HEK293 (cell line): ENCODE data around the gene DNTTIP2.
A peak's percentile ranks its signal among the peaks of the same experiment; 100 is the strongest.

Experiments
- CTCF ChIA-PET: fragments of 350-600 bp; formaldehyde crosslinking; extraction: SDS; loops from one replicate; lab custom pipeline; 2021; ENCODE audit warnings: antibody characterized with exemption; lab: Yijun Ruan, JAX
- POLR2A ChIA-PET: fragments of 300-600 bp; formaldehyde crosslinking; extraction: SDS; loops from one replicate; lab custom pipeline; 2020; ENCODE audit warnings: antibody characterized with exemption, inconsistent platforms; lab: Yijun Ruan, JAX
- H3K27ac ChIP-seq: fragments of 200-500 bp; sonication (Bioruptor generic); 2 replicates; pipeline ENCODE4 v1.5.1; 2014; ENCODE audit warnings: low read depth, low read length, control low read depth, inconsistent platforms; ENCODE audit errors: extremely low read depth
- H3K36me3 ChIP-seq, 2 experiments: fragments of 200-500 bp in 1 of 2; sonication (Bioruptor generic) in 1 of 2; 1 replicate in 1 of 2; 2 replicates in 1 of 2; pipeline ENCODE4 v1.5.1; 2014 to 2017; ENCODE audit warnings: inconsistent platforms in 2 of 2, low read length in 2 of 2; ENCODE audit not compliant: control insufficient read depth in 2 of 2, insufficient read depth in 1 of 2
- H3K4me1 ChIP-seq: fragments of 200-500 bp; sonication (Bioruptor generic); 2 replicates; pipeline ENCODE4 v1.5.1; 2014; ENCODE audit warnings: mild to moderate bottlenecking, low read length, inconsistent platforms; ENCODE audit not compliant: control insufficient read depth, insufficient read depth
- H3K4me3 ChIP-seq: 2 replicates; pipeline ENCODE4 v1.5.1; 2011; ENCODE audit warnings: low read depth, mild to moderate bottlenecking, control low read depth, low read length, moderate library complexity
- H3K9me3 ChIP-seq: fragments of 200-500 bp; sonication (Bioruptor generic); 2 replicates; pipeline ENCODE4 v1.5.1; 2014; ENCODE audit warnings: low read depth, low read length, inconsistent platforms; ENCODE audit not compliant: control insufficient read depth, insufficient read depth
- GFI1B ChIP-seq: fragments of 450-650 bp; formaldehyde crosslinking; IDR thresholded peaks from 2 replicates; pipeline ENCODE4 v1.5.1; 2016; ENCODE audit warnings: missing biosample characterization, missing genetic modification characterization
- KLF10 ChIP-seq: fragments of 450-650 bp; IDR thresholded peaks from 2 replicates; pipeline ENCODE4 v1.5.1; 2018; ENCODE audit warnings: missing biosample characterization, mild to moderate bottlenecking, missing genetic modification characterization
- MEIS1 ChIP-seq: sonication (generic); formaldehyde crosslinking; IDR thresholded peaks from 2 replicates; pipeline ENCODE4 v1.8.1; 2022; ENCODE audit warnings: missing genetic modification reagents, mild to moderate bottlenecking, borderline replicate concordance
- OVOL3 ChIP-seq: fragments of 450-650 bp; formaldehyde crosslinking; IDR thresholded peaks from 2 replicates; pipeline ENCODE4 v1.5.1; 2016; ENCODE audit warnings: missing biosample characterization, missing genetic modification characterization
- PRDM1 ChIP-seq: fragments of 450-650 bp; formaldehyde crosslinking; IDR thresholded peaks from 2 replicates; pipeline ENCODE4; 2016; ENCODE audit warnings: missing biosample characterization, missing genetic modification characterization
- ZNF114 ChIP-seq: fragments of 450-650 bp; formaldehyde crosslinking; IDR thresholded peaks from 2 replicates; pipeline ENCODE4 v1.5.0; 2017; ENCODE audit warnings: missing biosample characterization, missing genetic modification characterization
- ZNF18 ChIP-seq: fragments of 450-650 bp; formaldehyde crosslinking; IDR thresholded peaks from 2 replicates; pipeline ENCODE4 v1.5.1; 2016; ENCODE audit warnings: missing biosample characterization, missing genetic modification characterization
- ZNF214 ChIP-seq: fragments of 450-650 bp; formaldehyde crosslinking; IDR thresholded peaks from 2 replicates; pipeline ENCODE4 v1.5.1; 2017; ENCODE audit warnings: missing biosample characterization, mild to moderate bottlenecking, missing genetic modification characterization, borderline replicate concordance
- ZNF324 ChIP-seq: fragments of 450-650 bp; formaldehyde crosslinking; IDR thresholded peaks from 2 replicates; pipeline ENCODE4 v1.5.1; 2016; ENCODE audit warnings: missing biosample characterization, missing genetic modification characterization
- ZNF366 ChIP-seq: fragments of 450-650 bp; formaldehyde crosslinking; conservative IDR thresholded peaks from 2 replicates; pipeline ENCODE4 v1.5.1; 2016; ENCODE audit warnings: missing biosample characterization, missing genetic modification characterization
- ZNF416 ChIP-seq: fragments of 450-650 bp; formaldehyde crosslinking; IDR thresholded peaks from 2 replicates; pipeline ENCODE4 v1.5.1; 2016; ENCODE audit warnings: missing biosample characterization, missing genetic modification characterization
- ZNF514 ChIP-seq: fragments of 450-650 bp; formaldehyde crosslinking; IDR thresholded peaks from 2 replicates; pipeline ENCODE4 v1.5.1; 2016; ENCODE audit warnings: missing biosample characterization, missing genetic modification characterization
- ZNF561 ChIP-seq: fragments of 450-650 bp; IDR thresholded peaks from 2 replicates; pipeline ENCODE4 v1.5.1; 2018; ENCODE audit warnings: missing biosample characterization, missing genetic modification characterization, borderline replicate concordance
- ZNF654 ChIP-seq: fragments of 450-650 bp; formaldehyde crosslinking; IDR thresholded peaks from 2 replicates; pipeline ENCODE4 v1.5.1; 2016; ENCODE audit warnings: low read depth, missing biosample characterization, missing genetic modification characterization
- ZNF701 ChIP-seq: fragments of 450-650 bp; formaldehyde crosslinking; IDR thresholded peaks from 2 replicates; pipeline ENCODE4 v1.5.1; 2016; ENCODE audit warnings: missing biosample characterization, missing genetic modification characterization
- TF ChIP-seq, protein P1 (sequence below): fragments of 450-650 bp; formaldehyde crosslinking; IDR thresholded peaks from 2 replicates; pipeline ENCODE4 v1.5.1; 2016; ENCODE audit warnings: missing biosample characterization, missing genetic modification characterization, low read depth
- TF ChIP-seq, protein P2 (sequence below): fragments of 450-650 bp; formaldehyde crosslinking; IDR thresholded peaks from 2 replicates; pipeline ENCODE4 v1.5.1; 2017; ENCODE audit warnings: missing biosample characterization, mild to moderate bottlenecking, missing genetic modification characterization, moderate library complexity

DNTTIP2 gene

DNA sequence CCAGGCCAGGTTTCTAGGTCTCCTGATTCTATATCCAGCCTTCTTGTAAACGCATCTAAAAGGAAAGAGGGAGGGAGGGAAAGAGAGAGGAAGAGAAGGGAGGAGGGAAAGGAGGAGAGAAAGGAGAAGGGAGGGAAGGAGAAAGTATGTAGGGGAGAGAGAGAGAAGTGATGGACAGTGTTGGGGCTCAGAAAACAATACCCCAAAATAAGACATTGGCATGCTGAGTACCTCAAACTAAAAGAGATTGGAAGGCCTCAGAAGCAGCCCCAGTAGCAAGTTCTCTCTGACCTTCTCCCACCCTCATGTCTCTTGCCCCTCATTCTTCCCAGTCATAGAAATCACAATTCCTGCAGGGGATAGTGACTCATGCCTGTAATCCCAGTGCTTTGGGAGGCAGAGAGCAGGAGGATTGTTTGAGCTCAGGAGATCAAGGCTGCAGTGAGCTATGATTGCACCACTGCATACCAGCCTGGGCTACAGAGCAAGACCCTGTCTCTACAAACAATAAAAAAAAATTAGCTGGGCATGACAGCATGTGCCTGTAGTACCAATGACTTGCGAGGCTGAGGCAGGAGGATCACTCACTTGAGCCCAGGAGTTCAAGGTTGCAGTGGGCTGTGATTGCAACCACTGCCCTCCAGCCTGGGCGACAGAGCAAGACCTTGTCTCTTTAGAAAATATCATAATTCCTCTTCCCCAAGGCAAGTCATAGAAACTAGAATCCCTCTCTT, 51.2 kb downstream of the DNTTIP2 start:
- ChIA-PET CTCF (interaction anchor here (0.6 to 4.2 kb wide), 4 partner anchors 13 to 207 kb away, joined by 3 to 26 read pairs (median 8); no protein-coding TSS in a partner anchor), POLR2A (no interaction called here)
- Histone ChIP-seq H3K4me1 (no peaks in the 10 kb centered on the region), H3K4me3 (no peak overlapping the region), H3K27ac (no peak overlapping the region), H3K36me3 (no peaks in the 10 kb centered on the region), H3K9me3 (no peaks in the 10 kb centered on the region)
- no peak for TF ChIP-seq OVOL3
- TF ChIP-seq ZNF514 (tag by site-specific recombination): no peak
- TF ChIP-seq MEIS1 (CRISPR knock-in tag): no peak
- no peak for TF ChIP-seq ZNF654 (tag by site-specific recombination)
- no peak for TF ChIP-seq ZNF214 (tag by site-specific recombination)
- 0 out of 2 replicates have a peak, but pooled peaks have one; percentile 13 for TF ChIP-seq GFI1B (tag by site-specific recombination)
- TF ChIP-seq ZNF366 (tag by site-specific recombination): peak; percentile 53
- TF ChIP-seq ZNF701 (tag by site-specific recombination): no peak
- peak; percentile 96 for TF ChIP-seq PRDM1 (tag by site-specific recombination)
- no peak for TF ChIP-seq ZNF561 (tag by site-specific recombination)
- TF ChIP-seq ZNF324 (tag by site-specific recombination): no peak
- TF ChIP-seq ZNF114 (tag by site-specific recombination): no peak

GRCh38 chr1:93827128-93827527, 51.9 kb downstream of the DNTTIP2 start:
- no peaks in the 10 kb centered on the region for H3K9me3 ChIP-seq
- H3K4me1 ChIP-seq: no peaks in the 10 kb centered on the region
- H3K36me3 ChIP-seq: no peaks in the 10 kb centered on the region
- TF ChIP-seq KLF10 (no peak), ZNF18 (no peak), ZNF416 (tag by site-specific recombination) (no peak)
- TF ChIP-seq, protein P1, sequence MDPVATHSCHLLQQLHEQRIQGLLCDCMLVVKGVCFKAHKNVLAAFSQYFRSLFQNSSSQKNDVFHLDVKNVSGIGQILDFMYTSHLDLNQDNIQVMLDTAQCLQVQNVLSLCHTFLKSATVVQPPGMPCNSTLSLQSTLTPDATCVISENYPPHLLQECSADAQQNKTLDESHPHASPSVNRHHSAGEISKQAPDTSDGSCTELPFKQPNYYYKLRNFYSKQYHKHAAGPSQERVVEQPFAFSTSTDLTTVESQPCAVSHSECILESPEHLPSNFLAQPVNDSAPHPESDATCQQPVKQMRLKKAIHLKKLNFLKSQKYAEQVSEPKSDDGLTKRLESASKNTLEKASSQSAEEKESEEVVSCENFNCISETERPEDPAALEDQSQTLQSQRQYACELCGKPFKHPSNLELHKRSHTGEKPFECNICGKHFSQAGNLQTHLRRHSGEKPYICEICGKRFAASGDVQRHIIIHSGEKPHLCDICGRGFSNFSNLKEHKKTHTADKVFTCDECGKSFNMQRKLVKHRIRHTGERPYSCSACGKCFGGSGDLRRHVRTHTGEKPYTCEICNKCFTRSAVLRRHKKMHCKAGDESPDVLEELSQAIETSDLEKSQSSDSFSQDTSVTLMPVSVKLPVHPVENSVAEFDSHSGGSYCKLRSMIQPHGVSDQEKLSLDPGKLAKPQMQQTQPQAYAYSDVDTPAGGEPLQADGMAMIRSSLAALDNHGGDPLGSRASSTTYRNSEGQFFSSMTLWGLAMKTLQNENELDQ (tag by site-specific recombination): no peak
- TF ChIP-seq, protein P2, sequence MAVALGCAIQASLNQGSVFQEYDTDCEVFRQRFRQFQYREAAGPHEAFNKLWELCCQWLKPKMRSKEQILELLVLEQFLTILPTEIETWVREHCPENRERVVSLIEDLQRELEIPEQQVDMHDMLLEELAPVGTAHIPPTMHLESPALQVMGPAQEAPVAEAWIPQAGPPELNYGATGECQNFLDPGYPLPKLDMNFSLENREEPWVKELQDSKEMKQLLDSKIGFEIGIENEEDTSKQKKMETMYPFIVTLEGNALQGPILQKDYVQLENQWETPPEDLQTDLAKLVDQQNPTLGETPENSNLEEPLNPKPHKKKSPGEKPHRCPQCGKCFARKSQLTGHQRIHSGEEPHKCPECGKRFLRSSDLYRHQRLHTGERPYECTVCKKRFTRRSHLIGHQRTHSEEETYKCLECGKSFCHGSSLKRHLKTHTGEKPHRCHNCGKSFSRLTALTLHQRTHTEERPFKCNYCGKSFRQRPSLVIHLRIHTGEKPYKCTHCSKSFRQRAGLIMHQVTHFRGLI (tag by site-specific recombination): no peak
- POLR2A ChIA-PET: no interaction called here
- no peak overlapping the region for H3K27ac ChIP-seq
- CTCF ChIA-PET: interaction anchor here (0.6 to 4.2 kb wide), 6 partner anchors 12 to 405 kb away, joined by 3 to 26 read pairs (median 4); no protein-coding TSS in a partner anchor
- H3K4me3 ChIP-seq: no peak overlapping the region
